HCT116 (cell line): ENCODE data around the gene TNFRSF9. TPM values are rescaled to one million over a fixed set of nuclear protein-coding genes. Genes with fewer than 3 reads are reported as not detected.

ENCODE experiments used
- ATAC-seq: fragments of 200-7000 bp; cut with Tn5 transposase; 2 replicates; pipeline ENCODE4 v1.9.1; 2020; ENCODE audit warnings: mild to moderate bottlenecking, moderate library complexity
- BruUV-seq: library from RNA; stranded (reverse); fragments of 400-500 nt; replicated peaks from 2 replicates; lab custom pipeline; 2021; lab: Mats Ljungman, UMichigan
- CTCF ChIA-PET: fragments of 300-600 bp; sonication (Branson Sonifier 250); formaldehyde crosslinking; loops from one replicate; lab custom pipeline; 2021; ENCODE audit warnings: antibody characterized with exemption; lab: Charles Lee
- POLR2A ChIA-PET: fragments of 300-600, 350-600 bp; sonication (Branson Sonifier 250); formaldehyde crosslinking; loops from one replicate; lab custom pipeline; 2021; ENCODE audit warnings: antibody characterized with exemption; lab: Charles Lee
- RAD21 ChIA-PET, 2 experiments: fragments of 300-600 bp; sonication (Branson Sonifier 250); formaldehyde crosslinking; loops; one replicate each; lab custom pipeline; 2023; ENCODE audit warnings: low total read pairs in 2 of 2; ENCODE audit not compliant: uncharacterized antibody in 2 of 2, unreplicated experiment in 2 of 2, low non-redundant PET in 1 of 2; lab: Charles Lee
- DNase-seq: peaks from one replicate; pipeline ENCODE4 v3.0.0-alpha.2; 2010; ENCODE audit warnings: low read depth, low spot score
- H2AFZ ChIP-seq: fragments of 200-600 bp; shearing (Covaris generic), sonication (generic); 2 replicates; pipeline ENCODE4 v1.6.1; 2017; ENCODE audit warnings: low read depth, mixed run types, mixed read lengths, antibody characterized with exemption, low read length; ENCODE audit not compliant: poor library complexity, severe bottlenecking
- H3K27ac ChIP-seq: 2 replicates; pipeline ENCODE4 v1.5.1; 2012; ENCODE audit warnings: low read depth, low read length
- H3K27me3 ChIP-seq: fragments of 200-600 bp; sonication (generic); 2 replicates; pipeline ENCODE4 v1.6.1; 2016; ENCODE audit warnings: mixed run types, low read length, mixed read lengths; ENCODE audit not compliant: insufficient read depth
- H3K36me3 ChIP-seq, 2 experiments: fragments of 200-500 bp in 1 of 2; fragments of 200-600 bp in 1 of 2; sonication (Bioruptor generic) in 1 of 2; sonication (generic) in 1 of 2; 2 replicates each; pipeline versions ENCODE4 v1.5.1 to v1.6.1; 2014 to 2016; ENCODE audit warnings: low read length in 2 of 2, inconsistent platforms in 1 of 2, mixed read lengths in 1 of 2, mixed run types in 1 of 2; ENCODE audit not compliant: insufficient read depth in 2 of 2, control insufficient read depth in 1 of 2
- H3K4me1 ChIP-seq, 2 experiments: fragments of 200-600 bp in 1 of 2; sonication (generic) in 1 of 2; 2 replicates each; pipeline versions ENCODE4 v1.5.1 to v1.6.1; 2012 to 2017; ENCODE audit warnings: low read length in 2 of 2, inconsistent platforms in 1 of 2, mild to moderate bottlenecking in 1 of 2, mixed read lengths in 1 of 2, mixed run types in 1 of 2, moderate library complexity in 1 of 2; ENCODE audit not compliant: insufficient read depth in 2 of 2, control insufficient read depth in 1 of 2
- H3K4me2 ChIP-seq: fragments of 200-600 bp; sonication (generic); 2 replicates; pipeline ENCODE4 v1.6.1; 2017; ENCODE audit warnings: mixed run types, low read length, mixed read lengths
- H3K4me3 ChIP-seq, 2 experiments: fragments of 200-600 bp in 1 of 2; sonication (generic) in 1 of 2; replicated peaks in 1 of 2; 2 replicates each; pipeline ENCODE4 v1.5.1; 2011 to 2016; ENCODE audit warnings: low read length in 2 of 2, control low read depth in 1 of 2, low read depth in 1 of 2, mild to moderate bottlenecking in 1 of 2, mixed read lengths in 1 of 2, mixed run types in 1 of 2
- H3K79me2 ChIP-seq: fragments of 200-600 bp; sonication (generic); 2 replicates; pipeline ENCODE4 v1.6.1; 2017; ENCODE audit warnings: mild to moderate bottlenecking, mixed run types, low read length, moderate library complexity, mixed read lengths; ENCODE audit not compliant: insufficient read depth
- H3K9ac ChIP-seq: fragments of 200-600 bp; sonication (generic); 2 replicates; pipeline ENCODE4 v1.6.1; 2016; ENCODE audit warnings: low read length, mixed read lengths
- H3K9me2 ChIP-seq: fragments of 200-600 bp; sonication (generic), shearing (Covaris generic); 2 replicates; pipeline ENCODE4 v1.6.1; 2017; ENCODE audit warnings: mixed run types, mild to moderate bottlenecking, moderate library complexity; ENCODE audit not compliant: insufficient read depth
- H3K9me3 ChIP-seq, 2 experiments: fragments of 200-500 bp in 1 of 2; fragments of 200-600 bp in 1 of 2; sonication (Bioruptor generic) in 1 of 2; sonication (generic) in 1 of 2; 2 replicates each; pipeline ENCODE4 v1.6.1; 2014 to 2017; ENCODE audit warnings: low read length in 2 of 2, mixed read lengths in 2 of 2, inconsistent platforms in 1 of 2, low read depth in 1 of 2, mild to moderate bottlenecking in 1 of 2, mixed run types in 1 of 2, moderate library complexity in 1 of 2; ENCODE audit not compliant: control insufficient read depth in 1 of 2, insufficient read depth in 1 of 2
- H4K20me1 ChIP-seq: fragments of 200-600 bp; sonication (generic), shearing (Covaris generic); 2 replicates; pipeline ENCODE4 v1.6.1; 2017; ENCODE audit warnings: mixed run types, mild to moderate bottlenecking, moderate library complexity; ENCODE audit not compliant: insufficient read depth
- CEBPB ChIP-seq: IDR thresholded peaks from 2 replicates; pipeline ENCODE4 v1.6.1; 2012; ENCODE audit warnings: low read depth
- EGR1 ChIP-seq: IDR thresholded peaks from 2 replicates; pipeline ENCODE4 v1.6.1; 2012; ENCODE audit warnings: low read depth
- ELF1 ChIP-seq: IDR thresholded peaks from 2 replicates; pipeline ENCODE4 v1.6.1; 2012; ENCODE audit warnings: low read depth, borderline replicate concordance
- EZH2 ChIP-seq: fragments of 200-600 bp; sonication (generic); IDR thresholded peaks from 2 replicates; pipeline ENCODE4 v1.6.1; 2017; ENCODE audit warnings: antibody characterized with exemption, mixed run types
- EZH2phosphoT487 ChIP-seq: fragments of 200-600 bp; IDR thresholded peaks from 2 replicates; pipeline ENCODE4 v1.6.1; 2018; ENCODE audit warnings: antibody characterized with exemption, borderline replicate concordance
- FOSL1 ChIP-seq: IDR thresholded peaks from 2 replicates; pipeline ENCODE4 v1.6.1; 2012; ENCODE audit warnings: low read depth
- JUND ChIP-seq: IDR thresholded peaks from 2 replicates; pipeline ENCODE4 v1.6.1; 2012
- MAX ChIP-seq: IDR thresholded peaks from 2 replicates; pipeline ENCODE4 v1.6.1; 2012
- POLR2A ChIP-seq: IDR thresholded peaks from 2 replicates; pipeline ENCODE4 v1.7.0; 2011; ENCODE audit warnings: borderline replicate concordance; ENCODE audit not compliant: insufficient read depth, insufficient read length; ENCODE audit errors: extremely low read depth
- POLR2AphosphoS5 ChIP-seq: IDR thresholded peaks from 2 replicates; pipeline ENCODE4 v1.6.1; 2011; ENCODE audit warnings: mild to moderate bottlenecking, low read depth, low read length, moderate library complexity
- RAD21 ChIP-seq: IDR thresholded peaks from 2 replicates; pipeline ENCODE4 v1.6.1; 2012; ENCODE audit warnings: low read depth, mild to moderate bottlenecking
- SIN3A ChIP-seq: IDR thresholded peaks from 2 replicates; pipeline ENCODE4 v1.6.1; 2012; ENCODE audit warnings: low read depth
- SRF ChIP-seq: IDR thresholded peaks from 2 replicates; pipeline ENCODE4 v1.6.1; 2012; ENCODE audit warnings: low read depth
- TCF7L2 ChIP-seq: IDR thresholded peaks from 2 replicates; pipeline ENCODE4 v1.7.0; 2011; ENCODE audit warnings: borderline replicate concordance, inconsistent platforms; ENCODE audit not compliant: insufficient read depth, insufficient read length; ENCODE audit errors: extremely low read depth
- ZBTB33 ChIP-seq: IDR thresholded peaks from 2 replicates; pipeline ENCODE4 v1.6.1; 2011; ENCODE audit warnings: mild to moderate bottlenecking, low read length, moderate library complexity; ENCODE audit not compliant: insufficient replicate concordance; ENCODE audit errors: extremely low read depth
- ZFX ChIP-seq: fragments of 450-650 bp; IDR thresholded peaks from 2 replicates; pipeline ENCODE4 v1.6.1; 2017
- ZNF274 ChIP-seq: fragments of 200-500 bp; sonication (Bioruptor generic); IDR thresholded peaks from 2 replicates; pipeline ENCODE4 v1.6.1; 2014; ENCODE audit warnings: mild to moderate bottlenecking, low read depth, low read length, inconsistent platforms
- intact Hi-C: fragments of 100-400 bp; cut with micrococcal nuclease; formaldehyde crosslinking; loops from 2 replicates; pipeline ENCODE4 v1.10.0; 2022
- total RNA-seq: library from RNA; stranded (reverse); gene quantifications from one replicate; pipeline ENCODE4 v1.2.1, GENCODE V29; 2021; ENCODE audit not compliant: unreplicated experiment

Gene TNFRSF9
- total RNA-seq, 1 experiment from 2014 or later: 0.20 TPM

DNA sequence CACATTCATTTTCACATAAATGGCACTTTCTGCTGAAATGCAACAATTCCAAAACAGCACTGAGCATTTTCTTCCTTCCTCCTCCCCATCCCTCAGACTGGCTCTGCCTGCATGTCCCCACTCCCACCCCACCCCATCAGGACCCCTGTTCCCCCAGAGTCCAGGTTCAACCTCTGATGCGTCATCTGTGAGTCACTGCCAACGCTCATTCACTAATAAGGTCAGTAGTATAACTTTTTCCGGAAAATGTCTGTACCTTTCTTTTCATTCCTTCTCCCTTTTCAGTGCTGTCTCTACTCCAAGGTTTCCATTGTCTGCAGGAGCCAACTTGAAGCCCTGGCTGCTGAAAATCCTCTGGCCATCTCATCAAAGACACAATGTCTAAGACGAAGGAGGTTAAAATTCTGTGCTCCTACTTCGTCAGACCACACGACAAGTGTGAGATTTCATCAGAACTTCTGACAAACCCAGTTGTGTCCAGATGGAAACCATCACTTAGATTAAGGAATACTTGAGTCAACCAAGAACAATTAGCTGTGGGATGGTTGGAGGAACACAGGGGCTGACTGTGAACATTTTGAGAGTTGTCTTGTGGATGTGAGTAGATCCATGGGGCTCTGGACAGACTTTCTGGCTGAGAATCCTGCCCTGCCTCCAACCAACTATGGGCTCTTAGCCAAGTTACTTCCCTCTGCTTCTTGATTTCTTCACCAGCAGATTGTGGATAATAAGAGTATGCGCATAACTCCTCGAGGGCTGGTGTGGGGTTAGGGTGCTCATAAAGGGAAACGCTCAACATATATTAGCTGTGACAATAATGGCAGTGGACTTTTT, 52.2 kb downstream of the TNFRSF9 start:
- H3K9ac ChIP-seq: no peak overlapping the region

DNA sequence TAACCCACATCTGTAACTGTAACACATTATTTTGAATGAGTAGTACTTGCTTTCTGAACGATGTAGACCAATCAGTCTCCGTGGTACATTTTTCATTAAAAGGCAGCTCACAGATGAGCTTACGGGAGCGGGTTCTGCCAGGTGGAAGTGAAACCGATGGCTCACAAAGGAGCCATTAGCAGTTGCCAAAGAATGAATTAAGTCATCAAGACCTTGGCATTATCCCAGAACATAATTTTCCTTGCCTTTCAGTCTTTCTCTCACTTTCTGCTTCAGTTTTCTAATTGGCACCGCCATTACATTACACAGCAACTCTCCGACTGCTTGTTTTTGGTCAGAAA, 54.3 kb downstream of the TNFRSF9 start:
- peak overlapping the region; percentile 38; the same call in 1 of the 2 replicates for H3K4me2 ChIP-seq
- H3K4me1 ChIP-seq: peaks cover 6 to 21% of the 10 kb centered on the region in 2 experiments
- H3K36me3 ChIP-seq: no peaks in the 10 kb centered on the region
- no peaks in the 10 kb centered on the region for H3K79me2 ChIP-seq
- TF ChIP-seq ELF1 (no peak), SRF (no peak), ZNF274 (no peak), TCF7L2 (no peak), EGR1 (no peak), SIN3A (no peak), RAD21 (no peak), ZFX (no peak), EZH2phosphoT487 (no peak), ZBTB33 (no peak), FOSL1 (no peak), JUND (no peak), POLR2AphosphoS5 (no peak), POLR2A (no peak), EZH2 (no peak), MAX (no peak)
- H3K9me3 ChIP-seq: no peaks in the 10 kb centered on the region
- H2AFZ ChIP-seq: no peak overlapping the region
- H3K4me3 ChIP-seq: no peak overlapping the region
- ChIA-PET CTCF (no interaction called here), POLR2A (no interaction called here), RAD21 (no interaction called here)
- H3K9me2 ChIP-seq: no peaks in the 10 kb centered on the region
- H3K27me3 ChIP-seq: no peaks in the 10 kb centered on the region
- no TSS peak for BruUV-seq
- intact Hi-C loops: no loop called here
- no peak overlapping the region for H3K27ac ChIP-seq
- no peak for ATAC-seq
- DNase-seq: no peak
- H4K20me1 ChIP-seq: no peaks in the 10 kb centered on the region
- no peak overlapping the region for H3K9ac ChIP-seq

More for the DNA sequence above, 52.2 kb downstream of the TNFRSF9 start:
- H3K79me2 ChIP-seq: no peaks in the 10 kb centered on the region
- CTCF ChIA-PET: no interaction called here
- TF ChIP-seq FOSL1 (peak; percentile 71), EGR1 (no peak), ELF1 (no peak), SRF (peak; percentile 86), JUND (peak; percentile 37), TCF7L2 (no peak), ZNF274 (no peak), CEBPB (no peak), MAX (peak; percentile 22; the same call in 1 of the 2 replicates)
- H3K27ac ChIP-seq: no peak overlapping the region
- H3K36me3 ChIP-seq: no peaks in the 10 kb centered on the region
- no peaks in the 10 kb centered on the region for H3K9me3 ChIP-seq
- intact Hi-C loops: no loop called here
- RAD21 ChIA-PET: no interaction called here
- H3K4me3 ChIP-seq: no peak overlapping the region
- no peaks in the 10 kb centered on the region for H4K20me1 ChIP-seq
- H2AFZ ChIP-seq: peak overlapping the region; percentile 80
- no peaks in the 10 kb centered on the region for H3K9me2 ChIP-seq
- peaks cover 6 to 21% of the 10 kb centered on the region in 2 experiments for H3K4me1 ChIP-seq
- BruUV-seq: no TSS peak
- POLR2A ChIA-PET: interaction anchor here (1.3 kb wide), 1 partner anchor 41 kb away, joined by 3 read pairs; no protein-coding TSS in a partner anchor
- ATAC-seq (no peak), DNase-seq (no peak)
- H3K27me3 ChIP-seq: no peaks in the 10 kb centered on the region
- H3K4me2 ChIP-seq: peak overlapping the region; percentile 59
